Measurements from ENCODE around the gene TEC. TPM values are rescaled to one million over a fixed set of nuclear protein-coding genes. Genes with fewer than 3 reads are reported as not detected.

Gene TEC
- total and polyA plus RNA-seq, 12 donors: 1.4 to 8.0 (median 4.7) TPM

DNA sequence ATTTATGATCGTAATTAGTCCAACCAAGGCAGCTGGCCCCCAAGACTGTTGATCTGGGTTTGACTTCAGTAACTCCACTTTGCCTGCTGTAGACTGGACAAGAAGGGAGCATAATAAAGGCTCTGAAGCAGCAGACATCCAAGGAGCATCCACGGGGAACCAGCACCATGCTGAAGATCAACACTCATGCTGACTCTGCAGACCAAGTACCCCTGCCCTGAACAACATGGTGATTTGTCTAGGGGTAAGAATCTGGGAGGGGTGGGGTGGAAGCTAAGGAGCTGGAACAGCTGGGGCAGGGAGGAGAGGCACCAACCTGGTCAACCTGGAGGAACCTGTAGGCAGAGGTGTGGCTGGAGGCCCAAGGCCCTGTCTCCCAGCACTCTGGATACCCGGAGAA lies 2.1 kb downstream of the TEC start:
- no peaks in the 10 kb centered on the region for H3K27me3 ChIP-seq
- no peaks in the 10 kb centered on the region for H3K36me3 ChIP-seq (replicated peaks in 1 of 2)
- TF ChIP-seq, protein P1, sequence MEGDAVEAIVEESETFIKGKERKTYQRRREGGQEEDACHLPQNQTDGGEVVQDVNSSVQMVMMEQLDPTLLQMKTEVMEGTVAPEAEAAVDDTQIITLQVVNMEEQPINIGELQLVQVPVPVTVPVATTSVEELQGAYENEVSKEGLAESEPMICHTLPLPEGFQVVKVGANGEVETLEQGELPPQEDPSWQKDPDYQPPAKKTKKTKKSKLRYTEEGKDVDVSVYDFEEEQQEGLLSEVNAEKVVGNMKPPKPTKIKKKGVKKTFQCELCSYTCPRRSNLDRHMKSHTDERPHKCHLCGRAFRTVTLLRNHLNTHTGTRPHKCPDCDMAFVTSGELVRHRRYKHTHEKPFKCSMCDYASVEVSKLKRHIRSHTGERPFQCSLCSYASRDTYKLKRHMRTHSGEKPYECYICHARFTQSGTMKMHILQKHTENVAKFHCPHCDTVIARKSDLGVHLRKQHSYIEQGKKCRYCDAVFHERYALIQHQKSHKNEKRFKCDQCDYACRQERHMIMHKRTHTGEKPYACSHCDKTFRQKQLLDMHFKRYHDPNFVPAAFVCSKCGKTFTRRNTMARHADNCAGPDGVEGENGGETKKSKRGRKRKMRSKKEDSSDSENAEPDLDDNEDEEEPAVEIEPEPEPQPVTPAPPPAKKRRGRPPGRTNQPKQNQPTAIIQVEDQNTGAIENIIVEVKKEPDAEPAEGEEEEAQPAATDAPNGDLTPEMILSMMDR (IDR thresholded peaks at IDR 0.05): no peak
- TF ChIP-seq POLR2A (IDR thresholded peaks at IDR 0.05): no peak
- no peak overlapping the region for H3K4me3 ChIP-seq
- intact Hi-C loops (cut with DNase I): no loop called here
- WGBS, 4 donors: 66 to 89% (median 81%) methylated on average over 3 of the region's 3 CpGs
- H3K9me3 ChIP-seq (replicated peaks in 1 of 3): no peaks in the 10 kb centered on the region
- no peak overlapping the region for H3K27ac ChIP-seq
- no peak for DNase-seq
- peaks cover 5 to 8% of the 10 kb centered on the region in 2 donors for H3K4me1 ChIP-seq (replicated peaks in 1 of 2)

DNA sequence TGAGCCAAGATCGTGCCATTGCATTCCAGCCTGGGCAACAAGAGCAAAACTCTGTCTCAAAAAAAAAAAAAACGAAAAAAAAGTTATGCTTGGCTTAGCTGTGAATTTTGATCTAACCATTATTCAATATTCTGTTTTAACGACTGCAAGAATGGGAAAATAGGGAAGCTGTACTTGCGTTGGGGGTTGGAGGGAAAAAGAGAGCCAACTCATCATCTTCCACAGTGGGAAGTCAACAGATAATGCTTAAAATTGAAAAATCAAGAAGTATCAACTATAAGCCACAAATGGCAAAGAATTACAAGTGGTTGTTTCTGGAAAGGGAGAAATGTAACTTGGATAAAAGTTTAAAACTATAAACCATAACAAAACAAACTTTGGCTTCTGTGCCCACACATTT lies 2.9 kb downstream of the TEC start:
- DNase-seq: no peak
- TF ChIP-seq POLR2A (IDR thresholded peaks at IDR 0.05): no peak
- TF ChIP-seq, protein P1 (IDR thresholded peaks at IDR 0.05): no peak
- Histone ChIP-seq H3K36me3 (replicated peaks in 1 of 2) (no peaks in the 10 kb centered on the region), H3K4me3 (no peak overlapping the region), H3K27ac (no peak overlapping the region), H3K27me3 (no peaks in the 10 kb centered on the region), H3K9me3 (replicated peaks in 1 of 3) (no peaks in the 10 kb centered on the region), H3K4me1 (replicated peaks in 1 of 2) (peaks cover 5 to 9% of the 10 kb centered on the region in 2 donors)
- 81 to 86% (median 84%) methylated on average over 4 of the region's 4 CpGs for WGBS, 4 donors
- intact Hi-C loops (cut with DNase I): no loop called here

DNA sequence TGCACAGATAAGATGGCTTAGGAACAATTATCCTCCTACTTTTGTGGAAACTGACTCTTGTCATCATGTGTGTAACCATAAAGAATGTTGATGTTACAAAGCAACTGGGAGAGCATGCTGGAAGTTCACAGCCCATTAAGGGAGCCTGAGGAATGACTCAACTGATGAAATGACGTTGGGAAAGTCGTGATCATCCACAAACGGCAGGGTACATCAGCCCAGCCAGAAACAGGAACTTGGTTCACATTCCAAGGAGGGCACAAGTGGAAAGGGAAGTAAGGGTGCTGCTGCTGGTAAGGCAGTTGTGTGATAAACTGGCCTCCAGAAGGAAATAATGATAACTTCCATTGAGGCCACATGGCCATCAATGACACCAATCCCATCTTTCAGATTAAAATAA lies 6.7 kb downstream of the TEC start:
- H3K4me3 ChIP-seq: no peak overlapping the region
- TF ChIP-seq, protein P1 (IDR thresholded peaks at IDR 0.05): no peak
- TF ChIP-seq POLR2A (IDR thresholded peaks at IDR 0.05): no peak
- H3K27ac ChIP-seq: peak overlapping the region in 1 of 5 donors; percentile 13
- no peaks in the 10 kb centered on the region for H3K27me3 ChIP-seq
- intact Hi-C loops (cut with DNase I): no loop called here
- no peaks in the 10 kb centered on the region for H3K9me3 ChIP-seq (replicated peaks in 1 of 3)
- H3K36me3 ChIP-seq (replicated peaks in 1 of 2): no peaks in the 10 kb centered on the region
- peak in 1 of 7 donors; percentile 29 for DNase-seq
- H3K4me1 ChIP-seq (replicated peaks in 1 of 2): peaks cover 8 to 12% of the 10 kb centered on the region in 2 donors
- WGBS, 4 donors: 66 to 84% (median 75%) methylated on average over 3 of the region's 3 CpGs

DNA sequence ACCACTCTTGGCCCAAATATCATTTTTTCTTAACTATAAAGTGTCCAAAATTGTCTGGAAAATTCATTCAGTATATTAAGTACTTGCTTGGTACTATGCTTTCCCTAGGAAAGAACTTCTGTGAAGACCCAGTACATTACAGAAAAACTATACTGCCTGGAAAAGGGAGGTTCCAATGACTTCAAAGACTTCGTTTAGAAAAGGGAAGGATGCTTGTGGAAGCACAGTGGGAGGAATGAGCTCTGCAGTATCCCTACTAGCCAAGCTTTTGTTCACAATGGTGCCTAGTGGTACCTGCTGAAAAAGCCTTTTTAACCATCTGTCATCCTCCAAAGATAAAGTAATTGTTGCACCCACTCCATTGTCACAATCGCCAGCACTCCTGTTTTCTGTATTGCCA lies 7.2 kb downstream of the TEC start:
- no peak for TF ChIP-seq POLR2A (IDR thresholded peaks at IDR 0.05)
- TF ChIP-seq, protein P1 (IDR thresholded peaks at IDR 0.05): no peak
- H3K27ac ChIP-seq: peak overlapping the region in 1 of 5 donors; percentile 13
- H3K4me3 ChIP-seq: no peak overlapping the region
- 70 to 88% (median 77%) methylated on average over 2 of the region's 2 CpGs for WGBS, 4 donors
- DNase-seq: no peak
- no peaks in the 10 kb centered on the region for H3K9me3 ChIP-seq (replicated peaks in 1 of 3)
- H3K27me3 ChIP-seq: no peaks in the 10 kb centered on the region
- peaks cover 8 to 12% of the 10 kb centered on the region in 2 donors for H3K4me1 ChIP-seq (replicated peaks in 1 of 2)
- intact Hi-C loops (cut with DNase I): no loop called here
- no peaks in the 10 kb centered on the region for H3K36me3 ChIP-seq (replicated peaks in 1 of 2)
